Measurements from ENCODE around the gene F11R. TPM values are rescaled to one million over a fixed set of nuclear protein-coding genes. Genes with fewer than 3 reads are reported as not detected.
A peak's percentile ranks its signal among the peaks of the same experiment; 100 is the strongest.

The F11R gene
- total and polyA plus RNA-seq, 9 donors: 14.8 to 68.5 (median 34.9) TPM

DNA sequence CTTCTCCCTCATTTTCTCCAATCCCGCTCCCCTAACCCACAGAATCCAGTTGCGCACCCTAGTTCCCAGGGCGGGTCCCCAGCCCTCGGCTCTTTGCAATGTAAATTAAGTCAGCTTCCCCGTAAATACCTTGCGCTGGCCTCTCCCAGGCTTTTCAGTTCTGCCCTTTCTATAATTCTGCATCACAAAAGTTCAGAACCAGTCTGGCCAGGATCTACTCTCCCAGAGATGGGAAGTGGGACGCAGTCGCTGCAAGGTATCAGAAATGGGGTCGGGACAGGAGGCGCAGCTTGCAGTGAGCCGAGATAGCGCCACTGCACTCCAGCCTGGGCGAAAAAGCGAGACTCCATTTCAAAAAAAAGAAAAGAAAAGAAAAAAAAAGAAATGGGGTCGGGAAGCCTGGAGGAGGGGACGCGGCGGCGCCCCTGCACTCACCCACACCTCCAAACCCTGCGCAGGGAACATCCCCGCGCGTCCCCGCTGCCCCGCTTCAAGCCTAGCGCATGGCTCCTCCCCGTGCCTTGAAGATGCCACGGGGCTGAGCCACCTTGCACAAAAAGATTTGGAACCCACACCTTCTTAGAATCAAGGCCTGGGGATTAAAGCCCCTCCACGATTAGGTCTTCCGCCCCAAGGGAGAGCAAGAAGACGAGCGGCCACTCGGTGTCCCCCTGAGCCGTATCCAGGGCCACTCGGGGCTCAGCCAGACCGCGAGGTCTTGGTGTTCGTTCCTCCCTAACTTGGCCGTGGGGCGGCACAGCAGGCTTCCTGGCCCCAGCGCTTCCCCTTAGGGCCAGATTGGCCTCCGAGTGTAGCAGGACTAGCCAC lies 39.2 kb downstream of the F11R start:
- 12 to 19% (median 19%) methylated on average over 42 of the region's 42 CpGs for WGBS, 3 donors
- Histone ChIP-seq H3K4me1 (ENCODE audit: insufficient read depth) (no peaks in the 10 kb centered on the region), H3K27ac (no peak overlapping the region), H3K4me3 (no peak overlapping the region), H3K36me3 (no peaks in the 10 kb centered on the region), H3K27me3 (no peaks in the 10 kb centered on the region), H3K9me3 (no peaks in the 10 kb centered on the region)
- no peak for DNase-seq
- intact Hi-C loops (cut with DNase I): no loop called here
- TF ChIP-seq POLR2A (IDR thresholded peaks at IDR 0.05) (no peak), EP300 (IDR thresholded peaks at IDR 0.05) (no peak)
- TF ChIP-seq, protein P1, sequence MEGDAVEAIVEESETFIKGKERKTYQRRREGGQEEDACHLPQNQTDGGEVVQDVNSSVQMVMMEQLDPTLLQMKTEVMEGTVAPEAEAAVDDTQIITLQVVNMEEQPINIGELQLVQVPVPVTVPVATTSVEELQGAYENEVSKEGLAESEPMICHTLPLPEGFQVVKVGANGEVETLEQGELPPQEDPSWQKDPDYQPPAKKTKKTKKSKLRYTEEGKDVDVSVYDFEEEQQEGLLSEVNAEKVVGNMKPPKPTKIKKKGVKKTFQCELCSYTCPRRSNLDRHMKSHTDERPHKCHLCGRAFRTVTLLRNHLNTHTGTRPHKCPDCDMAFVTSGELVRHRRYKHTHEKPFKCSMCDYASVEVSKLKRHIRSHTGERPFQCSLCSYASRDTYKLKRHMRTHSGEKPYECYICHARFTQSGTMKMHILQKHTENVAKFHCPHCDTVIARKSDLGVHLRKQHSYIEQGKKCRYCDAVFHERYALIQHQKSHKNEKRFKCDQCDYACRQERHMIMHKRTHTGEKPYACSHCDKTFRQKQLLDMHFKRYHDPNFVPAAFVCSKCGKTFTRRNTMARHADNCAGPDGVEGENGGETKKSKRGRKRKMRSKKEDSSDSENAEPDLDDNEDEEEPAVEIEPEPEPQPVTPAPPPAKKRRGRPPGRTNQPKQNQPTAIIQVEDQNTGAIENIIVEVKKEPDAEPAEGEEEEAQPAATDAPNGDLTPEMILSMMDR (IDR thresholded peaks at IDR 0.05): no peak

DNA sequence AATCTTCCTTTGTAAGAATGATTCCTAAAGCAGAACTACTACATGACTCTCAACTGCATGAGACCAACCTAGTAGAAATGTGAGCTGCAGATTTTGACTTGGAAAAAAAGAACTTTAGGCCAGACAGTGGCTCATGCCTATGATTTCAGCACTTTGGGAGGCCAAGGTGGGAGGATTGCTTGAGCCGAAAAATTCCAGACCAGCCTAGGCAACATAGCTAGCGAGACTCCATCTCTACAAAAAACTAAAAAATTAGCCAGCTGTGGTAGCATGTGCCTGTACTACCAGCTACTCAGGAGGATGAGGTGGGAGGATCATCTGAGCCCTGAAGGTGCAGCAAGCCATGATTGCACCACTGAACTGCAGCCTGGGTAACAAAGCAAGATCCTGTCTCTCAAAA lies 41.7 kb downstream of the F11R start:
- WGBS, 3 donors: 37 to 57% (median 54%) methylated on average over 2 of the region's 2 CpGs
- no peak overlapping the region for H3K4me3 ChIP-seq
- intact Hi-C loops (cut with DNase I): no loop called here
- H3K27ac ChIP-seq: no peak overlapping the region
- no peaks in the 10 kb centered on the region for H3K27me3 ChIP-seq
- H3K36me3 ChIP-seq: no peaks in the 10 kb centered on the region
- no peak for DNase-seq
- H3K4me1 ChIP-seq (ENCODE audit: insufficient read depth): no peaks in the 10 kb centered on the region
- H3K9me3 ChIP-seq: no peaks in the 10 kb centered on the region
- TF ChIP-seq EP300 (IDR thresholded peaks at IDR 0.05): no peak
- no peak for TF ChIP-seq POLR2A (IDR thresholded peaks at IDR 0.05)
- TF ChIP-seq, protein P1 (IDR thresholded peaks at IDR 0.05): no peak

DNA sequence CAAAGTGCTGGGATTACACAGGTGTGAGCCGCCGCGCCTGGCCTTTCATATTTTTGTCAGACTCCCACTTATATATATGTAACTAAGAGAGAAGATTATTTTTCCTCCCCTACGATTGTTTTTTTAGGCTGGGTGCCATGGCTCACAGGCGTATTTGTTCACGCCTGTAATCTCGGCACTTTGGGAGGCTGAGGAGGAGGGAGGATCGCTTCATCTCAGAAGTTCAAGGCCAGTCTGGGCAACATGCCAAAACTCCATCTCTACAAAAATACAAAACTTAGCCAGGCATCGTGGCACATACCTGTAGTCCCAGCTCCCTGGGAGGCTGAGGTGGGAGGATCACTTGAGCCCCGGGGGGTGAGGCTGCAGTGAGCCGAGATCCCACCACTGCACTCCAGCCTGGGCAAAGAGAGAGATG lies 42.4 kb downstream of the F11R start:
- H3K27ac ChIP-seq: no peak overlapping the region
- no peaks in the 10 kb centered on the region for H3K36me3 ChIP-seq
- H3K9me3 ChIP-seq: no peaks in the 10 kb centered on the region
- DNase-seq: peak; percentile 54 to 73 (median 69)
- 2 to 19% (median 4%) methylated on average over 11 of the region's 11 CpGs for WGBS, 3 donors
- no peaks in the 10 kb centered on the region for H3K27me3 ChIP-seq
- no peak for TF ChIP-seq EP300 (IDR thresholded peaks at IDR 0.05)
- no peak for TF ChIP-seq POLR2A (IDR thresholded peaks at IDR 0.05)
- TF ChIP-seq, protein P1 (IDR thresholded peaks at IDR 0.05): no peak
- H3K4me3 ChIP-seq: no peak overlapping the region
- intact Hi-C loops (cut with DNase I): no loop called here
- no peaks in the 10 kb centered on the region for H3K4me1 ChIP-seq (ENCODE audit: insufficient read depth)

DNA sequence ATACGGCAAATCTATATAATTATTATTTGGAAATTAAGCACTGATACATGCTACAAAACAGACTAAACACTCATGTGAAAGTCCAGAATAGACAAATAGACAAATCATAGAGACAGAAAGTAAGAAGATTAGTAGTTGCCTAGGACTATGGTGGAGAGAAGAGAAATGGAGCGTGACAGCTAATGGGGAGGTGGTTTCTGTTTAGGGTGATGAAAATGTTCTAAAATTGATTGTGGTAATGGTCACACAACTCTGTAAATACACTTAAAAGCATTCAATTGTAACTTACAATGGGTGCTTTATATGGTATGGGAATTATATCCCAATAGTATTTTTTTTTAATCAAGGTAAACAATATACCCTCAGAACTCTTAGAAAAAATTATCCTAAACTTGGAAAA lies 45.9 kb downstream of the F11R start:
- 96 to 97% (median 96%) methylated on average over 2 of the region's 2 CpGs for WGBS, 3 donors
- H3K27me3 ChIP-seq: no peaks in the 10 kb centered on the region

More for the DNA sequence above, 45.9 kb downstream of the F11R start:
- intact Hi-C loops (cut with DNase I): no loop called here
- Histone ChIP-seq H3K9me3 (no peaks in the 10 kb centered on the region), H3K36me3 (no peaks in the 10 kb centered on the region), H3K4me3 (no peak overlapping the region), H3K4me1 (ENCODE audit: insufficient read depth) (no peaks in the 10 kb centered on the region), H3K27ac (no peak overlapping the region)
- TF ChIP-seq EP300 (IDR thresholded peaks at IDR 0.05) (no peak), POLR2A (IDR thresholded peaks at IDR 0.05) (no peak)
- TF ChIP-seq, protein P1 (IDR thresholded peaks at IDR 0.05): no peak
- DNase-seq: no peak
